ENCODE results near the gene CHORDC1.
"Not testable (repeated sequence)": the region's sequence is repeated elsewhere in the genome, so short reads cannot be mapped to it uniquely, and the experiment has no call there.

CHORDC1 gene

GRCh38 chr11:90178751-90179150, 44.1 kb downstream of the CHORDC1 start:
- Histone ChIP-seq H3K36me3 (ENCODE audit: insufficient read depth, low read length) (peaks cover 21% of the 10 kb centered on the region; the same call in 1 of the 2 replicates), H3K9ac (ENCODE audit: insufficient read length) (no peak overlapping the region), H3K9me3 (ENCODE audit: low read depth, low read length) (no peaks in the 10 kb centered on the region), H3K27ac (no peak overlapping the region), H3K4me3 (no peak overlapping the region)
- TF ChIP-seq POLR2AphosphoS5 (IDR thresholded peaks at IDR 0.05; ENCODE audit: borderline replicate concordance, low read depth, low read length) (no peak), FOXP2 (optimal IDR thresholded peaks at IDR 0.05; ENCODE audit: control extremely low read depth, extremely low read length, insufficient read depth) (no peak), EZH2 (IDR thresholded peaks at IDR 0.05) (no peak)
- no peak for DNase-seq (ENCODE audit: low read depth, low spot score)

GRCh38 chr11:90176069-90176468, 46.8 kb downstream of the CHORDC1 start:
- no peak for TF ChIP-seq POLR2AphosphoS5 (IDR thresholded peaks at IDR 0.05; ENCODE audit: borderline replicate concordance, low read depth, low read length)
- TF ChIP-seq FOXP2 (optimal IDR thresholded peaks at IDR 0.05; ENCODE audit: control extremely low read depth, extremely low read length, insufficient read depth) = no peak
- no peak for TF ChIP-seq EZH2 (IDR thresholded peaks at IDR 0.05)
- H3K9me3 ChIP-seq (ENCODE audit: low read depth, low read length) = no peaks in the 10 kb centered on the region
- H3K4me3 ChIP-seq = no peak overlapping the region
- peaks cover 17% of the 10 kb centered on the region; the same call in 1 of the 2 replicates for H3K36me3 ChIP-seq (ENCODE audit: insufficient read depth, low read length)
- no peak overlapping the region for H3K27ac ChIP-seq
- DNase-seq (ENCODE audit: low read depth, low spot score) = no peak
- H3K9ac ChIP-seq (ENCODE audit: insufficient read length) = no peak overlapping the region

GRCh38 chr11:90171359-90171758, 51.5 kb downstream of the CHORDC1 start:
- Histone ChIP-seq H3K9ac (ENCODE audit: insufficient read length) (no peak overlapping the region), H3K9me3 (ENCODE audit: low read depth, low read length) (no peaks in the 10 kb centered on the region), H3K4me3 (no peak overlapping the region), H3K36me3 (ENCODE audit: insufficient read depth, low read length) (peaks cover 5% of the 10 kb centered on the region; the same call in 1 of the 2 replicates), H3K27ac (no peak overlapping the region)
- DNase-seq (ENCODE audit: low read depth, low spot score) = no peak
- TF ChIP-seq POLR2AphosphoS5 (IDR thresholded peaks at IDR 0.05; ENCODE audit: borderline replicate concordance, low read depth, low read length) (no peak), EZH2 (IDR thresholded peaks at IDR 0.05) (no peak), FOXP2 (optimal IDR thresholded peaks at IDR 0.05; ENCODE audit: control extremely low read depth, extremely low read length, insufficient read depth) (no peak)

- no peak for DNase-seq (ENCODE audit: low read depth, low spot score)
- H3K4me3 ChIP-seq = no peak overlapping the region
- H3K27ac ChIP-seq = no peak overlapping the region
- no peak for TF ChIP-seq EZH2 (IDR thresholded peaks at IDR 0.05)
- TF ChIP-seq FOXP2 (optimal IDR thresholded peaks at IDR 0.05; ENCODE audit: control extremely low read depth, extremely low read length, insufficient read depth) = no peak
- TF ChIP-seq POLR2AphosphoS5 (IDR thresholded peaks at IDR 0.05; ENCODE audit: borderline replicate concordance, low read depth, low read length) = no peak
- H3K9ac ChIP-seq (ENCODE audit: insufficient read length) = no peak overlapping the region
- H3K36me3 ChIP-seq (ENCODE audit: insufficient read depth, low read length) = peaks cover 16% of the 10 kb centered on the region
- no peaks in the 10 kb centered on the region for H3K9me3 ChIP-seq (ENCODE audit: low read depth, low read length)
Measured at GRCh38 chr11:90168571-90168970, 54.3 kb downstream of the CHORDC1 start.

DNA sequence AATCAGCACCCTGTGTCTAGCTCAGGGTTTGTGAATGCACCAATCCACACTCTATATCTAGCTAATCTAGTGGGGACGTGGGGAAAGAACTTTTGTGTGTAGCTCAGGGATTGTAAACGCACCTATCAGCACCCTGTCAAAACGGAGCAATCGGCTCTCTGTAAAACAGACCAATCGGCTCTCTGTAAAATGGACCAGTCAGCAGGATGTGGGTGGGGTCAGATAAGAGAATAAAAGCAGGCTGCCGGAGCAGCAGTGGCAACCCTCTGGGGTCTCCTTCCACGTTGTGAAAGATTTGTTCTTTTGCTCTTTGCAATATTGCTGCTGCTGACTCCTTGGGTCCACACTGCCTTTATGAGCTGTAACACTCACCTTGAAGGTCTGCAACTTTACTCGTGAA, 55.1 kb downstream of the CHORDC1 start:
- H3K9me3 ChIP-seq (ENCODE audit: low read depth, low read length); H3K27ac ChIP-seq; H3K9ac ChIP-seq (ENCODE audit: insufficient read length); H3K4me3 ChIP-seq; DNase-seq (ENCODE audit: low read depth, low spot score): not testable (repeated sequence)
- peaks cover 19% of the 10 kb centered on the region for H3K36me3 ChIP-seq (ENCODE audit: insufficient read depth, low read length)

DNA sequence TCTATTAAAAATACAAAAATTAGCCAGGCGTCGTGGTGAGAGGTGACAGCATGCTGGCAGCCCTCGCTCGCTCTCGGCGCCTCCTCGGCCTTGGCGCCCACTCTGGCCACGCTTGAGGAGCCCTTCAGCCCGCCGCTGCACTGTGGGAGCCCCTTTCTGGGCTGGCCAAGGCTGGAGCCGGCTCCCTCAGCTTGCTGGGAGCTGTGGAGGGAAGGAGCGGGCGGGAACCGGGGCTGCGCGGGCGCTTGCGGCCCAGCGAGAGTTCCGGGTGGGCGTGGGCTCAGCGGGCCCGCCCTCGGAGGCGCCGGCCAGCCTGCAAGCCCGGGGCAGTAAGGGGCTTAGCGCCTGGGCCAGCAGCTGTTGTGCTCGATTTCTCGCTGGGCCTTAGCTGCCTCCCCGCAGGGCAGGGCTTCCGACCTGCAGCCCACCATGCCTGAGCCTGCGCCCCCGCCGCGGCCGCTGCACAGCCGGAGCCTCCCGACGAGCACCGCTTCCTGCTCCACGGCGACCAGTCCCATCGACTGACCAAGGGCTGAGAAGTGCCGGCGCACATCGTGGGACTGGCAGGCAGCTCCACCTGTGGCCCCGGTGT, 55.8 kb downstream of the CHORDC1 start:
- not testable (repeated sequence) for H3K9me3 ChIP-seq (ENCODE audit: low read depth, low read length); H3K27ac ChIP-seq; H3K9ac ChIP-seq (ENCODE audit: insufficient read length); DNase-seq (ENCODE audit: low read depth, low spot score); H3K4me3 ChIP-seq
- H3K36me3 ChIP-seq (ENCODE audit: insufficient read depth, low read length) = peaks cover 19% of the 10 kb centered on the region

All from SK-N-MC (cell line).